GM12875 (cell line): Measurements from ENCODE around the gene A1BG.

Experiments
- H3K4me3 ChIP-seq: one replicate; pipeline ENCODE4 v1.5.1; 2011; ENCODE audit warnings: low read depth, low read length, control low read depth
- TF ChIP-seq, protein P1 (sequence below): IDR thresholded peaks from 2 replicates; pipeline ENCODE4 v1.5.1; 2011; ENCODE audit warnings: low read depth, mild to moderate bottlenecking, control low read depth, inconsistent platforms, low read length, moderate library complexity, borderline replicate concordance; ENCODE audit not compliant: insufficient read depth

The A1BG gene, protein sequence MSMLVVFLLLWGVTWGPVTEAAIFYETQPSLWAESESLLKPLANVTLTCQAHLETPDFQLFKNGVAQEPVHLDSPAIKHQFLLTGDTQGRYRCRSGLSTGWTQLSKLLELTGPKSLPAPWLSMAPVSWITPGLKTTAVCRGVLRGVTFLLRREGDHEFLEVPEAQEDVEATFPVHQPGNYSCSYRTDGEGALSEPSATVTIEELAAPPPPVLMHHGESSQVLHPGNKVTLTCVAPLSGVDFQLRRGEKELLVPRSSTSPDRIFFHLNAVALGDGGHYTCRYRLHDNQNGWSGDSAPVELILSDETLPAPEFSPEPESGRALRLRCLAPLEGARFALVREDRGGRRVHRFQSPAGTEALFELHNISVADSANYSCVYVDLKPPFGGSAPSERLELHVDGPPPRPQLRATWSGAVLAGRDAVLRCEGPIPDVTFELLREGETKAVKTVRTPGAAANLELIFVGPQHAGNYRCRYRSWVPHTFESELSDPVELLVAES

DNA sequence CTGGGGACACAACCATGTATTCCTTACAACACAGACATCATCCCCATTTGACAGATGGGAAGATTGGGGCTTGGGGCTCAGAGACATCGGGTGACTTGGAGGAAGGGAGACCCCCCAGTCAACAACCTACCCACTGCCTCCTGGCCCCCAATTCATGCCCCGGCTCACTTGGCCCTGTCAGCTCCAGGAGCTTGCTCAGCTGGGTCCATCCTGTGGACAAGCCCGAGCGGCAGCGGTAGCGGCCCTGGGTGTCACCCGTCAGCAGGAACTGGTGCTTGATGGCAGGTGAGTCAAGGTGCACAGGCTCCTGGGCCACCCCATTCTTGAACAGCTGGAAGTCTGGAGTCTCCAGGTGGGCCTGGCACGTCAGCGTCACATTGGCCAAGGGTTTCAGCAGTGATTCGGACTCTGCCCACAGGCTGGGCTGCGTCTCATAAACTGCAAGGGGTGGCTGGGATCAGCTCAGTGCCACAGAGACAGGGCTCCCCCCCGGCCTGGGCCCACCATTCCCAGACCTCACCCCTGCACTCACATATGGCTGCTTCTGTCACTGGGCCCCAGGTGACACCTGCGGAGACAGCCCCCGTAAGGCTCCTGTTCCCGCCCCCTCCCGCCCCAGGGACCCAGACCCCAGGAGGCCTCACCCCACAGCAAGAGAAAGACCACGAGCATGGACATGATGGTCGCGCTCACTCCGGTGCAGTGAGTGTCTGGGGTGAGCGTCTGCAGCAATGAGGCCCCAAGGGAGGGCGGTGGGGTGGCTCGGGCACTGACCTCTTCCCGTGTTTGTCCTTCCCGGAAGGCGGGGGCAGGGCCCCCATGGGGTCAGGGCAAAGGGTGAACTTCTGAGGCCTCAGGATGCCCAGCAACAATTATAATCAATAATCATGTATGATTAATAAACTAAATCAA, at the start of gene A1BG:
Gene A1BG, minus strand, starts transcription at position 733 of the 912 bp plus-strand sequence. Its CDS starts 55 bp downstream, at position 678.
- no peak within 1 kb of the TSS for H3K4me3 ChIP-seq

DNA sequence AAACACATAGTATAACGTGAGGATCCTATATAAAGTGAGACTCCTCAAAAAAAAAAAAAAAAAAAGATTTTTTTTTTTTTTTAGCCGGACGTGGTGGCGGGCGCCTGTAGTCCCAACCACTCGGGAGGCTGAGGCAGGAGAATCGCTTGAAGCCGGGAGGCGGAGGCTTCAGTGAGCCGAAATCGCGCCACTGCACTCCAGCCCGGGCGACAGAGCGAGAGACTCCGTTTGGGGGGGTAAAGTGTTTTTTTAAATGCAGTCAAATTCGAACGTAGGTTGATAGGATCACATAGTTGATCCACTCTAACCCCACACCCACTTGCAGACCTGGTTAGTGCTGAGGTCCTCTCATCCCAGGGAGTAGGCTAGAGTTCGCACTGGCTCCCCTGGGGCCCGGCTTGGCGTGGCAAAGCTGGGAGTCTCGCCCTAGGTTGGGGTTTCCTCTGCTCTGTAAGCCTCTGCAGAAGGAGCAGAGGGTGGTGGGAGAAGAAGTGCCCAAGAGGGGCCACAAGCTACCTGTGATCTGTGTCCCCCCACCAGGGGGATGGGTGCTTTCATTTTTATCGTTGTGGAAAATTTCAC, 48.6 kb upstream of the A1BG start:
- TF ChIP-seq, protein P1, sequence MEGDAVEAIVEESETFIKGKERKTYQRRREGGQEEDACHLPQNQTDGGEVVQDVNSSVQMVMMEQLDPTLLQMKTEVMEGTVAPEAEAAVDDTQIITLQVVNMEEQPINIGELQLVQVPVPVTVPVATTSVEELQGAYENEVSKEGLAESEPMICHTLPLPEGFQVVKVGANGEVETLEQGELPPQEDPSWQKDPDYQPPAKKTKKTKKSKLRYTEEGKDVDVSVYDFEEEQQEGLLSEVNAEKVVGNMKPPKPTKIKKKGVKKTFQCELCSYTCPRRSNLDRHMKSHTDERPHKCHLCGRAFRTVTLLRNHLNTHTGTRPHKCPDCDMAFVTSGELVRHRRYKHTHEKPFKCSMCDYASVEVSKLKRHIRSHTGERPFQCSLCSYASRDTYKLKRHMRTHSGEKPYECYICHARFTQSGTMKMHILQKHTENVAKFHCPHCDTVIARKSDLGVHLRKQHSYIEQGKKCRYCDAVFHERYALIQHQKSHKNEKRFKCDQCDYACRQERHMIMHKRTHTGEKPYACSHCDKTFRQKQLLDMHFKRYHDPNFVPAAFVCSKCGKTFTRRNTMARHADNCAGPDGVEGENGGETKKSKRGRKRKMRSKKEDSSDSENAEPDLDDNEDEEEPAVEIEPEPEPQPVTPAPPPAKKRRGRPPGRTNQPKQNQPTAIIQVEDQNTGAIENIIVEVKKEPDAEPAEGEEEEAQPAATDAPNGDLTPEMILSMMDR = no peak

More for the DNA sequence above, at the start of gene A1BG:
- TF ChIP-seq, protein P1 = no peak

DNA sequence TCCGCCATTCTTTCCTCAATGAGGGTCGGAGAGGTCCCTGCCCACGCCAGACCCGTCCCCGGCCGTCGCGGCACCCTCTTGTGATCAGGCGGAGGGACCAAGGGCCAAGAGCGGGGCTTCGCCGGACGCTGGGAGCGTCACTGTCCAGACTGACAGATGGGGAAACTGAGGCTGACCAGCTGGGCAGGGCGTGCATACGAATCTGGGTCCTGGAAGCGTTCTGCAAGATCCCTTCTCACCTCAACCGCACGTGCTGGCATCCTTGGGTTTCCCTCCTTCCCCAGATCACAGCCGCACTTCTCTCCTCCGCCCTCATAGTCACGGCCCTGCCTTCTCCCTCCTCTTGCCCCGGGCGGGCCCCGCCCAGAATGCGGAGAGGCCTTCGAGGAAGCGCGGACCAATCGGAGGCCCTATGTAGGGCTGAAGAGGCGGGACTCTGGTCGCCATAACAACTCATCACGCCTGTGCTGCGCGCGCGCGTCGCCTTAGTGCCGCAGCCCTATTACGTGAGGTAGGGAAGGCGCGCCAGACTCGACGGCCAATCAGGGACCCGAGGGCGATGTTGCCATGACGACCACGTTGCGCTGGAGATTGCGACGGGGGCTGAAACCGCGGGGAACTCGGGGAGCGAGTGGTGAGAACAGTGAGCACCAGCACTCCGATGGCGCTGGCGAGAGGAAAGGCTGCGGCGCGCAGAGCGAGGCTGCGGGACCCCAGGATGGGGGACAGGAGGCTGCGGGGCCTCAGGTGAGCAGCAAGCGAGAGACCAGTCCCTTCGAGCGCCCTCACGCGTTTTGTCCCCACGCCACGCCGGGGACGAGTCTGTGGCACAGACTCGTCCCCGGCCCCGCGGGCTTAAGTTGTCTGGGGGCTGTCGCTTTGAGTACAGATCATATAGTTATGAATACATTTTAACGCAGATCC, 47.9 kb upstream of the A1BG start:
- TF ChIP-seq, protein P1 = no peak
- H3K4me3 ChIP-seq = peak overlapping the region; percentile 81

More for the DNA sequence above, 48.6 kb upstream of the A1BG start:
- peak overlapping the region; percentile 81 for H3K4me3 ChIP-seq

DNA sequence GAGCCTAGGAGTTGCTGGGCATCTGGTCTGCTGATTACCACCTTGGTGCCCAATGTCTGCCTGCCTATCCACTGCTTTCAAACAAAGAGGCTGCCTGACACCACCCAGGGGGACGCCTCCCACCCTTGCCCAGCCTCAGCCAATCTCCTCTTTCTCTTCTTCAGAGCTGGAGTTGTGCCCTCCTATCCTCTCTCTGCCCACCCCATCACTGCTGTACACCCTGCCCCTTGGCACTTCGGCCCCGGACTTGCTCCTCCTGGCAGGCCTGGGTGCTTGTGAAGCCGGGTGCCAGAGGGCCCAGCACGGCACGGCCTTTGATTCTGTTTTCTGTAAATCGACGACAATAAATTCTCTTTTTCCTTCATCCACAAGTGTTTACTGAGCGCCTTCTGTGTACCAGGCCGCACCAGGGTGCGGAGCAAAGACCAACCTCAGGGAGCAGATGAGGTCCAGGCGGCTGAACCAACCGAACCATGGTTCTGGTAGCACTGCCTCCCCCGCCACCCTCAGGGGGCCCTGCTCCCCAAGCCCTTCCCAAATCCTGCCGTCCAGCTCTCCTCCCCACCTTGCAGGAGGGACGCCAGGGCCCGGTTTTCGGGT, 47.1 kb upstream of the A1BG start:
- TF ChIP-seq, protein P1 = no peak
- H3K4me3 ChIP-seq = peak overlapping the region; percentile 56

DNA sequence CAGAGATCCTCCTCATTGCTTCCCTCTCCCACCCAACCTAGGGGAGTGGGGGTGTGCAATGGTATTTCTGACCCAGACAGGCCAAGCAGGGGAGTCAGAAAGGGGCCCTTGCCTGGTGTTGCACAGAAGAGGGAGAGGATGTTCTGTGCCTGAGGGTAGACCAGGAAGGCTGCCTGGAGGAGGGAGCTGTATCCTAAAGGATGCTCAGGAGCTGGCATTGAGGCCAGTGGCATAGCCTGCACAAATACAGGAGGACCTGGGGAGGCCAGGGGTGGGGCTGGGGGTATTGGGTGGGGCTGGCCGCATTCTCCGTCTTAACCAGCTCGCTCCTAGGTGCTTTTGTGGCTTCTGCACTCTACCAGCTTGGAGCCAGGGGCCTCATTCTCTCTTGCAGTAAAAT, 46.6 kb upstream of the A1BG start:
- no peak overlapping the region for H3K4me3 ChIP-seq
- TF ChIP-seq, protein P1 = no peak

DNA sequence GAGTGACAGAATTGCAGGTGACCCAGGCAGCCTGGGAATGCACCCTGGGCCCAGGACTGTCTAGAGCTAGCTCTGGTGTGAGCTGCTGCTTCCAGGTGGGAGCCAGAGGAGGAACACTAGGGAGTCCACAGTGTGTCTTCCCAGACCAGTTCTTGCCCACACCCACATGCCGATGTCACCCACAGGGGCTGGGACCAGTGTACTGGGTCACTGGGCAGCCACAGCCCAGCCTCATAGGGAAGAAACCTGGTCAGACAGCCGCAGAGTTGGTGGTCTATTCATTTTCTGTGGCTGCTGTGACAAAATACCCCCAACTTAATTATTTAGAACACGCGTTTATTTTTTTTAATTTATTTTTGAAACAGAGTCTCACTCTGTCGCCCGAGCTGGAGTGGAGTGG, 45.3 kb upstream of the A1BG start:
- TF ChIP-seq, protein P1 = no peak
- no peak overlapping the region for H3K4me3 ChIP-seq
